Cardiac muscle cell (in vitro differentiated cells and primary cell): ENCODE results near the gene TIMM9. TPM values are rescaled to one million over a fixed set of nuclear protein-coding genes. Genes with fewer than 3 reads are reported as not detected.
A peak's percentile ranks its signal among the peaks of the same experiment; 100 is the strongest.

ENCODE experiments used
- DNase-seq, 2 donors: peaks; one replicate each; pipeline versions ENCODE4 v3.0.0 to v3.0.0-alpha.2; 2010 to 2017; ENCODE audit warnings: low read depth in 1 of 2, low spot score in 1 of 2
- H3K27ac ChIP-seq: fragments of 200-600 bp; sonication (generic); 2 replicates; pipeline ENCODE4 v1.5.1; 2016
- H3K27me3 ChIP-seq: fragments of 200-600 bp; sonication (generic); 2 replicates; pipeline ENCODE4 v1.6.0; 2016; ENCODE audit warnings: control low read depth
- H3K36me3 ChIP-seq: fragments of 200-600 bp; sonication (generic); 2 replicates; pipeline ENCODE4 v1.5.1; 2016; ENCODE audit warnings: control low read depth
- H3K4me1 ChIP-seq: fragments of 200-600 bp; sonication (generic); 2 replicates; pipeline ENCODE4 v1.8.1; 2017; ENCODE audit warnings: low read depth, mild to moderate bottlenecking, mixed run types
- H3K4me3 ChIP-seq: fragments of 200-600 bp; sonication (generic); 2 replicates; pipeline ENCODE4 v1.5.1; 2016; ENCODE audit warnings: mild to moderate bottlenecking
- H3K9me3 ChIP-seq: fragments of 200-600 bp; sonication (generic); 2 replicates; pipeline ENCODE4 v1.5.1; 2017; ENCODE audit warnings: low read depth, mild to moderate bottlenecking, control low read depth
- CTCF ChIP-seq: IDR thresholded peaks from 2 replicates; pipeline ENCODE4 v1.5.1; 2012; ENCODE audit warnings: low read depth, mild to moderate bottlenecking, low read length
- polyA plus RNA-seq: library from polyadenylated mRNA; unstranded; fragments of >200 nt; fragmentation: Nextera tagmentation; extraction: Ambion mirVana; gene quantifications from 2 replicates; pipeline ENCODE4 v1.2.1, GENCODE V29; 2016
- total RNA-seq: library from RNA; depleted of rRNA; stranded (reverse); fragments of >200 nt; gene quantifications from 2 replicates; pipeline ENCODE4 v1.2.3, GENCODE V29; 2016

TIMM9 gene
- total RNA-seq (43.0 and 50.1 TPM in 2 replicates), polyA plus RNA-seq (75.3 and 77.3 TPM in 2 replicates)

DNA sequence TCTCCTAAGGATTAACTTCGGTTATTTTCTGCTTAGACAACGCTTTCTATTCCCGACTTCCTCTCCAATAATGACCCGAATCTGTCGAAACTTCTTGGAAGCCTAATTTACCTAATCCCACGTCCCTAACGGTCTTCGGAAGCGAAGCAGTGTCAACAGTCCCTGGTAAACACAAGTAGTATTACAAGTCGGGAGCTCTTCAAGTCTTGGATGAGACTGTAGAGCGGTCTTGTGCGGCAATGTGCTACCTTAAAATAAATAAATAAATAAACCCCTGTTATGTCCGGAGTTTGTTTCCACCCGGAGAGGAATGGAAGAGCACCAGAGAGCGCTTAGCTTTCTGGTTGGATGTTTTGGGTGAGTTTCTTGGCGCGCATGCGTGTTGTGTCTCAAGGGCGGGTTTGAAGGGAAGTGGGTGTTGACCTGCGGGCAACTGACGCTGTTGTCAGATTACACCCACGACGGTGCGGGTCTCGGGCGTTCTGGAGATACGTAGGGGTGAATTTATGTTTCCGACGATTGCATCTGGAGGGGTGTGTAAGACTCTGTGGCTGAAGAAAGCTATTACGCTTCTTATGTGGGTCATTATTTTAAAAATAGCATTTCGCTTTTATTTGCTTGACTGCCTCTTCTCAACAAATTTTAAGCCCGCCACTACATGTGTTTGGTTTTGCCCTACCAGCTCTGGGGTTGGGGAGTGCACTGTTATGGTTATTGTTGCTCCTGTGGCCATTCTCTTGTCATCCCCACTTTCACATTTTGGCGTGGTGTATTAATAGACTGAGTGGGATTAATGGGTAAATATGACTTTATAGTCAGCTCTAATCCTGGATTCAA is at the start of gene TIMM9, which contains the start of gene KIAA0586:
Gene TIMM9, minus strand, starts transcription at position 251 of the 837 bp plus-strand sequence. CDS start 15,586 bp downstream, outside the sequence.
Gene KIAA0586, plus strand, starts transcription at position 439 of the 837 bp plus-strand sequence. CDS start 546 bp downstream, outside the sequence.
- no peak for TF ChIP-seq CTCF
- peaks cover 14% of the 10 kb centered on the region for H3K36me3 ChIP-seq
- H3K27me3 ChIP-seq: no peaks in the 10 kb centered on the region
- DNase-seq: peak; percentile 98 to 99
- H3K4me1 ChIP-seq: peaks cover 9% of the 10 kb centered on the region
- peak within 1 kb of the TSS; percentile 77 for H3K4me3 ChIP-seq
- H3K9me3 ChIP-seq: no peaks in the 10 kb centered on the region
- peak within 1 kb of the TSS; percentile 93 for H3K27ac ChIP-seq

GRCh38 chr14:58476320-58476719 is 49.0 kb upstream of the TIMM9 start:
- no peak overlapping the region for H3K4me3 ChIP-seq
- H3K9me3 ChIP-seq: no peaks in the 10 kb centered on the region
- DNase-seq: no peak
- no peak overlapping the region for H3K27ac ChIP-seq
- H3K36me3 ChIP-seq: peaks cover 14% of the 10 kb centered on the region
- H3K4me1 ChIP-seq: no peaks in the 10 kb centered on the region
- H3K27me3 ChIP-seq: no peaks in the 10 kb centered on the region
- TF ChIP-seq CTCF: no peak

- Histone ChIP-seq H3K4me3 (no peak overlapping the region), H3K9me3 (no peaks in the 10 kb centered on the region), H3K27ac (no peak overlapping the region), H3K4me1 (no peaks in the 10 kb centered on the region), H3K36me3 (peaks cover 18% of the 10 kb centered on the region), H3K27me3 (no peaks in the 10 kb centered on the region)
- TF ChIP-seq CTCF: no peak
- DNase-seq: no peak
These were observed 42.0 kb upstream of the TIMM9 start for GRCh38 chr14:58469309-58469708.

GRCh38 chr14:58467575-58467974 is 40.2 kb upstream of the TIMM9 start:
- Histone ChIP-seq H3K27ac (no peak overlapping the region), H3K9me3 (no peaks in the 10 kb centered on the region), H3K27me3 (no peaks in the 10 kb centered on the region), H3K4me1 (no peaks in the 10 kb centered on the region), H3K4me3 (no peak overlapping the region), H3K36me3 (peaks cover 18% of the 10 kb centered on the region)
- DNase-seq: no peak
- TF ChIP-seq CTCF: no peak

- Histone ChIP-seq H3K4me3 (no peak overlapping the region), H3K4me1 (no peaks in the 10 kb centered on the region), H3K27me3 (no peaks in the 10 kb centered on the region), H3K9me3 (no peaks in the 10 kb centered on the region), H3K36me3 (peaks cover 18% of the 10 kb centered on the region), H3K27ac (no peak overlapping the region)
- no peak for TF ChIP-seq CTCF
- DNase-seq: no peak
These were observed 39.1 kb upstream of the TIMM9 start for GRCh38 chr14:58466459-58466858.
